Endothelial cell of umbilical vein (primary cell): Measurements from ENCODE around the gene TUT1.

Experiments
- POLR2A ChIP-seq: IDR thresholded peaks from 2 replicates; pipeline ENCODE4 v1.6.1; 2012; ENCODE audit warnings: low read depth, mild to moderate bottlenecking, control low read depth, low read length
- TF ChIP-seq, protein P1 (sequence below), 2 donors: IDR thresholded peaks; 1 replicate in 1 of 2; 2 replicates in 1 of 2; pipeline ENCODE4 v1.5.1; 2011; ENCODE audit warnings: low read length in 2 of 2, mild to moderate bottlenecking in 2 of 2, moderate library complexity in 2 of 2, control low read depth in 1 of 2, inconsistent platforms in 1 of 2, low read depth in 1 of 2; ENCODE audit not compliant: insufficient read depth in 1 of 2; ENCODE audit errors: extremely low read depth in 1 of 2

GRCh38 chr11:62556108-62556874, 35.0 kb downstream of the TUT1 start:
- TF ChIP-seq, protein P1, sequence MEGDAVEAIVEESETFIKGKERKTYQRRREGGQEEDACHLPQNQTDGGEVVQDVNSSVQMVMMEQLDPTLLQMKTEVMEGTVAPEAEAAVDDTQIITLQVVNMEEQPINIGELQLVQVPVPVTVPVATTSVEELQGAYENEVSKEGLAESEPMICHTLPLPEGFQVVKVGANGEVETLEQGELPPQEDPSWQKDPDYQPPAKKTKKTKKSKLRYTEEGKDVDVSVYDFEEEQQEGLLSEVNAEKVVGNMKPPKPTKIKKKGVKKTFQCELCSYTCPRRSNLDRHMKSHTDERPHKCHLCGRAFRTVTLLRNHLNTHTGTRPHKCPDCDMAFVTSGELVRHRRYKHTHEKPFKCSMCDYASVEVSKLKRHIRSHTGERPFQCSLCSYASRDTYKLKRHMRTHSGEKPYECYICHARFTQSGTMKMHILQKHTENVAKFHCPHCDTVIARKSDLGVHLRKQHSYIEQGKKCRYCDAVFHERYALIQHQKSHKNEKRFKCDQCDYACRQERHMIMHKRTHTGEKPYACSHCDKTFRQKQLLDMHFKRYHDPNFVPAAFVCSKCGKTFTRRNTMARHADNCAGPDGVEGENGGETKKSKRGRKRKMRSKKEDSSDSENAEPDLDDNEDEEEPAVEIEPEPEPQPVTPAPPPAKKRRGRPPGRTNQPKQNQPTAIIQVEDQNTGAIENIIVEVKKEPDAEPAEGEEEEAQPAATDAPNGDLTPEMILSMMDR (IDR thresholded peaks at IDR 0.05; ENCODE audit: extremely low read depth in 1 of 2, insufficient read depth in 1 of 2, low read depth in 1 of 2, low read length in 2 of 2) = no peak
- peak; percentile 80 for TF ChIP-seq POLR2A
